HG02938 (cell line): ENCODE measurements around the gene LRPAP1.
"Not testable (repeated sequence)": the region's sequence is repeated elsewhere in the genome, so short reads cannot be mapped to it uniquely, and the experiment has no call there.

ENCODE experiments used
- ATAC-seq: cut with Tn5 transposase; IDR thresholded peaks from one replicate; pipeline ENCODE4 v1.9.1; 2021; ENCODE audit warnings: mild to moderate bottlenecking, moderate library complexity; ENCODE audit not compliant: unreplicated experiment

LRPAP1 gene

DNA sequence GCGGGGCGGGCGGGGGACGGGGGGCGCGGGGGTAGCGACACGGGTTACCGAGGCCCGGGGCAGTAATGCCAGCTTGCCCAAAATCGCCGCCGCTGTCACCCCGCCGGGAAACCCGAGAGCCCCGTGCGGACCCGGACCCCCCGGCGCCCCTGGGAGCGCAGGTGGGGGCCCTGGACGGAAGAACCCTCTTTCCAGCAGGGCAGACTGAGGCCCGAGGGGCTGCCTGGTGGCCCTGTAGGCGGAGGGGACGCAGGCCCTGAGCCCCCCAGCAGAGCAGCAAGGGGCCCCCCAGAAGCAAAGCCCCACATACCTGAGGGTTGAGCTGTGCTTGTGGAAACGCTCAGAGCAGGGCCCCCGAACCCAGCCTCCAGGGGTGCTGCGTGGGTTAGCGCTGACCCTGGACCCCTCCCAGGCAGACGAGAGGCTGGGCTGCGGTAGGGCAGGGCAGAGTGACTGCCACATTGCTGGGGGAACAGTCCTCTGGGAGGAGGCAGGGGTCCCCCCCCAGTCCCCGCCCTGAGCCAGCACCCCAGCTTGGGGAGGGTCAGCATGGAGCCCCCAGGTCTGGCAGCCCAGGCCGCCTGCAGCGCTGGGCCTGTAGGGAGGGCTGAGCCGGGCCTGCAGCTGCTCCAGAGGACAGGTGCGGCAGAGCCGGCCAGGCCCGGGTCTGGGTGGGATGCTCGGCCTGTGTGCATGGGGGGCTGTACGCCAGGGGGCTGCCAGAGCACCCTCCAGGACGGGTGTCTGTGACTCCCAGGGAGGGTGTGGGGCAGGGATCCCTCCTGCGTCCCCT is 68.5 kb downstream of the LRPAP1 start:
- no peak for ATAC-seq

- no peak for ATAC-seq
Observed at GRCh38 chr4:3462790-3463415, 69.3 kb downstream of the LRPAP1 start, which contains the start of gene DOK7. TSS of gene DOK7 (plus strand) at chr4:3463306. CDS start at chr4:3463376, 70 bp downstream.

- ATAC-seq, result no peak
Observed at GRCh38 chr4:3462321-3462789, 69.9 kb downstream of the LRPAP1 start.

DNA sequence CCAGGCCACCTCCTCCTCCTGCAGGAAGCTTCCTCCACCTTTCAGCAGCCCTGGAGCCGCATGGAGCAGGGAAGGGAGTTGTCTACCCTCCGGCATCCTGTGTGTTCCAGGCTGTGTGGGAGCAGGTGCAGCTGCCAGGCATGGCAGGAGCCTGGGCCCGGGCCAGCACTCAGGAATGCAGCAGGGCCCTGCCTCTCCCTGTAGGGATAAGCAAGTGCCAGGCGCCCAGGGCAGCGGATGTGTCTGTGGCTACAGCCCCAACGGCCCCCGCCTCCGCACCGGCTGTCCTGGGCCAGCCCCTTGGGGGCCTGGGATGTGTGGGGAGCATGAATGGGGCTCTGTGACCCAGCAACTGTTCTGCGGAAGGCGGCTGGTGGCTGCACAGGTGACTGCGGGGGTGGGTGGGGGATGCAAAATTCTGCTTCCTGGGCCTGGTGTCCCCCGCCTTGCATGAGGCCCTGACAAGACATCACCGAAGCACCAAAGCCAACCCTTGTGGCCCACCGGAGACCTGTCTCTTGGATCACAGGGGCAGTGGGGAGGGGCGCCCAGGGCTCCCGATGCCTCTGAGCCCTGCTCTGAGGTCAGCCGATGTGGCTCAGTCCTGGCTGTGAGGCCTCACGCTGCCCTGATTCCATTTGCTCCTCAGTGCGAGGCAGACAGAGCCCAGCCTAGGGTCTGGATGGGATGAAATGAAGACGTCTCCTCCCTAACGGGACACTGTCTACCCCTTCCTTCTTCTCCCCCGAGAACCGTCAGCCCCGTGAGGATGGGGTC is 70.5 kb downstream of the LRPAP1 start:
- no peak for ATAC-seq

DNA sequence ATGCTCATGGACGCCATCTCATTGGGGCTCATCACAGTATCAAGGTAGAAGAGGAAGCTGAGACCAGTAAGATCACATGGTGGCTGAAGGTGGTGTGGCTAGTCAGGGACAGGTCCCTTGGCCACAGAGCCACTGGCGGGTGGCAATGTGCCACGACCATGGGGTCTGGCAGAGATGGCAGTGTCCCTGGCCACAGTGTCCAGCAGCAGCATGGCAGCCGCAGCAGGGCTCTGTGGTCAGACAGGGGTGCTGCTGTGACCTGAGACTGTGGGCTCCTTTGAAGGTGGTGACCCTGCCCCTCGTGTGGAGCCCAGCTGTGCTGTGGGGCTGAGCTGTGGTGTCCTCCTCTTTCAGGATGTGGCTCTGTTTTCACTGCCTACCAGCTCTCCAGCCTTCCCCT is 71.3 kb downstream of the LRPAP1 start:
- ATAC-seq, result no peak

DNA sequence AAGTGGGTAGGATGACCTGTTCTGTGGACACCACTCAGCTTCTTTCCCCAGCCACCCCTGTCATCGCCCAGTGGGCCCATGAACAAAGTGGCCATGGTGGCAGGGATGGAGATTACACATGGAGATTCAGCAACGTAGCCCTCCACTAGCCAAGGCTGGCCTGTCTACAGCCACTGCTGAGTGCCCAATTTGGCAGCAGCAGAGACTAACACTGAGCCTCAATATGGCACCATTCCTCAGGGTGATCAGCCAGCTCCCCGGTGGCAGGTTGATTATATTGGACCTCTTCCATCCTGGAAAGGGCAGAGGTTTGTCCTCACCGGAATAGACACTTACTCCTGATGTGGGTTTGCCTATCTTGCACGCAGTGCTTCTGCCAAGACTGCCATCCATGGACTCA is 73.1 kb downstream of the LRPAP1 start:
- ATAC-seq, result not testable (repeated sequence)

GRCh38 chr4:3458371-3458770 is 73.9 kb downstream of the LRPAP1 start:
- ATAC-seq, result no peak

DNA sequence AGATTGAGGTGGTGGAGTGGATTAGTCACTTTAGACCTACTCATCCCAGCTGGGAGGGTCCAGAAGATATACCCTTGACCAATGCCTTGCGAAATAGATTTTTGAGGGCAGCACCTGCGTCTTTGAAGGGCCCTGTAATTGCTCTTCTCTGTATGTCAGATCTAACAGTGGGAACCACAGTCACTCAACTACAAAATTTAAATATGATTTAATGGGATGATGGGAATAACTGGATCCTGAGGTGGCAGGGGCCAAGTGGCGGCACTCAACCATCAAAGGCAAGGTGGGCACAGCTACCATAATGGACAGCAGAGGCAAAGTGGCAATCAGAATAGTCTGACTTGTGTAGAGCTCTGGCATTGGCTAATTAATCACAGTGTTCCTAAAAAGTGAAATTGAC is 76.6 kb downstream of the LRPAP1 start:
- ATAC-seq, result not testable (repeated sequence)
